ENCODE results near the gene PDZD2. TPM values are rescaled to one million over a fixed set of nuclear protein-coding genes. Genes with fewer than 3 reads are reported as not detected.

Gene PDZD2
- total RNA-seq, 1 experiment from 2014 or later, result 0.37 TPM

- TF ChIP-seq YY1 (IDR thresholded peaks at IDR 0.05; ENCODE audit: extremely low read depth, insufficient replicate concordance, low read depth, low read length), result no peak
Observed at GRCh38 chr5:31648326-31648725, 9.4 kb downstream of the PDZD2 start (continued).

- Histone ChIP-seq H3K9me2 (ENCODE audit: insufficient read depth) (no peaks in the 10 kb centered on the region), H3K79me2 (ENCODE audit: insufficient read depth, low read length) (no peaks in the 10 kb centered on the region), H3K9ac (ENCODE audit: low read length) (no peak overlapping the region), H4K20me1 (ENCODE audit: insufficient read depth) (no peaks in the 10 kb centered on the region), H3K9me3 (ENCODE audit: control insufficient read depth in 1 of 2, insufficient read depth in 1 of 2, low read depth in 1 of 2, low read length in 2 of 2) (no peaks in the 10 kb centered on the region), H3K27ac (ENCODE audit: low read depth, low read length) (no peak overlapping the region), H3K36me3 (ENCODE audit: control insufficient read depth in 1 of 2, insufficient read depth in 2 of 2, low read length in 2 of 2) (no peaks in the 10 kb centered on the region), H2AFZ (ENCODE audit: low read depth, low read length, poor library complexity, severe bottlenecking) (no peak overlapping the region), H3K27me3 (ENCODE audit: insufficient read depth, low read length) (peaks cover 6% of the 10 kb centered on the region; the same call in 1 of the 2 replicates), H3K4me3 (replicated peaks in 1 of 2; ENCODE audit: low read depth in 1 of 2, low read length in 2 of 2) (no peak overlapping the region), H3K4me1 (ENCODE audit: control insufficient read depth in 1 of 2, insufficient read depth in 2 of 2, low read length in 2 of 2) (no peaks in the 10 kb centered on the region), H3K4me2 (ENCODE audit: low read length) (no peak overlapping the region)
- ChIA-PET RAD21 (ENCODE audit: low non-redundant PET in 1 of 2, low total read pairs in 2 of 2, uncharacterized antibody in 2 of 2, unreplicated experiment in 2 of 2) (no interaction called here), CTCF (no interaction called here), POLR2A (no interaction called here)
- ATAC-seq, result no peak
- TF ChIP-seq RAD21 (IDR thresholded peaks at IDR 0.05; ENCODE audit: low read depth), result no peak
- no peak for TF ChIP-seq JUND (IDR thresholded peaks at IDR 0.05)
- TF ChIP-seq REST (IDR thresholded peaks at IDR 0.05; ENCODE audit: low read depth), result no peak
- TF ChIP-seq TCF7L2 (IDR thresholded peaks at IDR 0.05; ENCODE audit: borderline replicate concordance, extremely low read depth, insufficient read depth, insufficient read length), result no peak
- BruUV-seq (replicated peaks), result no TSS peak
- intact Hi-C loops (cut with micrococcal nuclease), result no loop called here
- no peak for DNase-seq (ENCODE audit: low read depth, low spot score)
Observed at GRCh38 chr5:31651241-31651640, 12.3 kb downstream of the PDZD2 start.
